Vagina (tissue), 2 donors: Measurements from ENCODE around the gene CAVIN1. TPM values are rescaled to one million over a fixed set of nuclear protein-coding genes. Genes with fewer than 3 reads are reported as not detected.

ENCODE experiments used
- DNase-seq, 2 donors: peaks; one replicate each; pipeline ENCODE4 v3.0.0-alpha.2; 2017; ENCODE audit errors: extremely low spot score in 2 of 2
- H3K27ac ChIP-seq: fragments of 200-600 bp; sonication (generic); one replicate; pipeline ENCODE4 v1.5.1; 2019
- H3K27me3 ChIP-seq: fragments of 200-600 bp; sonication (generic); one replicate; pipeline ENCODE4 v1.5.1; 2019
- H3K36me3 ChIP-seq, 2 donors: fragments of 200-600 bp; sonication (generic); one replicate each; pipeline ENCODE4 v1.5.1; 2017 to 2019
- H3K4me1 ChIP-seq: fragments of 200-600 bp; sonication (generic); one replicate; pipeline ENCODE4 v1.5.1; 2019
- H3K4me3 ChIP-seq, 2 donors: fragments of 200-600 bp; sonication (generic); 1 replicate in 1 of 2; 2 replicates in 1 of 2; pipeline ENCODE4 v1.5.1; 2016 to 2019
- H3K9me3 ChIP-seq: fragments of 200-600 bp; sonication (generic); one replicate; pipeline ENCODE4 v1.5.1; 2019
- CTCF ChIP-seq, 3 experiments: fragments of 450-650 bp in 2 of 3; fragments of 200-600 bp in 1 of 3; sonication (generic) in 1 of 3; IDR thresholded peaks; one replicate each; pipeline ENCODE4 v1.5.1; 2017 to 2019; ENCODE audit warnings: antibody characterized with exemption in 3 of 3, mild to moderate bottlenecking in 2 of 3, moderate library complexity in 2 of 3
- POLR2A ChIP-seq, 2 donors: fragments of 450-650 bp; IDR thresholded peaks; one replicate each; pipeline ENCODE4 v1.6.1; 2017; ENCODE audit warnings: antibody characterized with exemption in 2 of 2, mild to moderate bottlenecking in 2 of 2, moderate library complexity in 2 of 2
- POLR2AphosphoS5 ChIP-seq, 2 donors: sonication (generic); formaldehyde crosslinking; IDR thresholded peaks; one replicate each; pipeline ENCODE4 v1.9.0; 2017; ENCODE audit warnings: antibody characterized with exemption in 2 of 2, mild to moderate bottlenecking in 2 of 2, low read depth in 1 of 2; ENCODE audit not compliant: insufficient read depth in 1 of 2
- intact Hi-C: fragments of 100-400 bp; cut with DNase I; formaldehyde crosslinking; loops from one replicate; pipeline ENCODE4 v1.15.1; 2023
- total RNA-seq: library from RNA; depleted of rRNA; stranded (reverse); fragments of >200 nt; gene quantifications from one replicate; pipeline ENCODE4 v1.2.3, GENCODE V29; 2016

The CAVIN1 gene
- total RNA-seq, 1 donor from 2014 or later: 268 TPM

DNA sequence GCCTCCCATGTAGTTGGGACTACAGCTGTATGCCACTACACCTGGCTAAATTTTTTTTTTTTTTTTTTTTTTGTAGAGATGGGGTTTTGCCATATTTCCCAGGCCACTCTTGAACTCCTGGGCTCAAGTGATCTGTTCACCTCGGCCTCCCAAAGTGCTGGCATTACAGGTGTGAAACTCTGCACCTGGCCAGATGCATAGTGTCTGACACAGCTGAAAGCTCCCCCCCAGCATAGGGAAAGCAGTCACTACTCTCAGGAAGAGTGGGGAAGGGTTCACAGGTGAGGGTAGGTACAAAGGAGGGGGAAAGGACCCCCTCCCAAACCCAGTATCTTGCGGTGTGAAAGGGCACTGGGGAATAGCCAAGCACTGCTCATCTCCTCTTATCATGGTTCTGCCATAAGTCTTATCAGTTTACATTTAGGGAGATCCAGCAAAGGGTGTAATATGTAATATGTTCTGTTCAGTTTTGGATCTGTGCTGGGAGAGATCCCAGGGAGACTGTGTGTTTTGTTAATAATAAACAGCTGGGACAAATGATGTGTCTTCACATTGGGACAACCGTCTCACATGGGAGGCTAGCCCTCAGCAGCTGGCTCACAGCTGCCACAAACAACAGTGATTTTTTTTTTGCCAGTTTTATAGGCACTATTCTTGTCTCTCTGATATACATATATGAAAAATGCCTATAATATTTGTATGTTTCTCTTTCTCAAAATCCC, 6.8 kb upstream of the CAVIN1 start:
- H3K27ac ChIP-seq: no peak overlapping the region
- H3K4me3 ChIP-seq: no peak overlapping the region
- TF ChIP-seq POLR2AphosphoS5 (IDR thresholded peaks at IDR 0.05; ENCODE audit: insufficient read depth in 1 of 2, low read depth in 1 of 2) (no peak), POLR2A (IDR thresholded peaks at IDR 0.05) (no peak), CTCF (IDR thresholded peaks at IDR 0.05) (no peak)
- no peaks in the 10 kb centered on the region for H3K9me3 ChIP-seq
- intact Hi-C loops: no loop called here
- DNase-seq: no peak
- H3K27me3 ChIP-seq: no peaks in the 10 kb centered on the region
- no peaks in the 10 kb centered on the region for H3K36me3 ChIP-seq
- peaks cover 22% of the 10 kb centered on the region for H3K4me1 ChIP-seq

DNA sequence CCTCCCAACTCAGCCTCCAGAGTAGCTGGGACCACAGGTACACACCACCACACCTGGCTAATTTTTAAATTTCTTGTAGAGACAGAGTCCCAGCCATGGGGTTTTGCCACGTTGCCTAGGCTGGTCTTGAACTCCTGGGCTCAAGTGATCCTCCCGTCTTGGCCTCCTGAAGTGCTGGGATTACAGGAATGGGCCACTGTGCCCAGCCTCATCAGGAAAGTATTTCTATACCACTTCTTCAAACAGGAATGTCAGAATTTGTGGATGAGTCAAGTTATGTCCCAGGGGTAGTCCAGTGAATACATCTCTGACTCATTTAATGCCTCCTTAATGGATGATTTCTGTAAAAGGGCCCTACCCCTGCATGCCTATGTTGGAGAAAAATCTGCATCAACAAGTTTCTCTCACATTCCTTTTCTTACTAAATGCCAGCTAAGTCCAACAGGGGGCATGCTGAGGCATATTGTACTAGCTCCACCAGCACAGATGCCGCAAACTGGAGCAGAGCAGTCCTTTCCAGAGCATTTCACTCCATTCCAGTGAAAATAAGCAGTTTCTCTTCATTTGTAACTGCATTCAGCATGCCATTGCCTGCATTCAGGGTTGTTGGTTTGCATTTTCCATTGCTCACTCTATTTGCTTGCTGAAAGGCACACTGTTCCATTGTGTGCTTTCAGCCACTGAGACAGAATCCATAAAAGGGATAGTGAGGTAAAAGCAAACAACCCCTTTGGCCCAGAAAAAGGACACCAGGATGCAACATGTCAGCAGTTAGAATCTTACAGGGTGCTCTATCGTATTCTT, 5.3 kb upstream of the CAVIN1 start:
- H3K27me3 ChIP-seq: no peaks in the 10 kb centered on the region
- no peaks in the 10 kb centered on the region for H3K36me3 ChIP-seq
- H3K4me1 ChIP-seq: peaks cover 34% of the 10 kb centered on the region
- DNase-seq: no peak
- H3K27ac ChIP-seq: peak overlapping the region; percentile 66
- intact Hi-C loops: no loop called here
- no peak overlapping the region for H3K4me3 ChIP-seq
- H3K9me3 ChIP-seq: no peaks in the 10 kb centered on the region
- TF ChIP-seq POLR2AphosphoS5 (IDR thresholded peaks at IDR 0.05; ENCODE audit: insufficient read depth in 1 of 2, low read depth in 1 of 2) (peak in 1 of 2 donors; percentile 89), POLR2A (IDR thresholded peaks at IDR 0.05) (no peak), CTCF (IDR thresholded peaks at IDR 0.05) (peak in 2 of 3 experiments; percentile 30 to 64)

DNA sequence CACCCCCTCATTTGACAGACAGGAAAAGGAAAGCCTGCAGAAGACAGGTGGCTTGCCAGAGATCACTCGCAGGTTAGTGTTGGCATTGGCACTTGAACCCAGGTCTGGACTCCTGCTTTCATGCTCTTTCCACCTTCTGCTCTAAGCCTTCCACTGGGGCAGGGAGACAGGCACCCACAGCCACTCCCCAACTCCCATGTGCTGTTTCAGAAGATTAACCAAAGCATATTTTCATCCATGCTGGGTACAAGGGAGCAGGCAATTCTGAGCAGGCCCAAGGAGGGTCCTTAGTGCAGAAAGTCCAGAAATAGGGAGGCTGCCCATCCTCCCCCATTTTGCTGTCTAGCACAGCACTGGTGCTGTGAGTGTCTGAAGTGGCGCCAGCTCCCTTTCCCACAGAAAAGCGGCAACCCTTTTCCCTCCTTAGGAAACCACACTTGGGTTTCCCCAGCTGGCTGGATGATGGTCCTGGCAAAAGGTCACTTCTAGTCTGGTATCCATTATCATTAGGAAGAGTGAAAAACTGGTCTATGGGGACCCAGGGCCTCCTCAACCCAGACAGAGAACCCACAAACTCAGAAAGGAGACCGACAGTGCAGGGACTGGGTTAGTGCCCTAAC, 2.0 kb upstream of the CAVIN1 start:
- TF ChIP-seq POLR2AphosphoS5 (IDR thresholded peaks at IDR 0.05; ENCODE audit: insufficient read depth in 1 of 2, low read depth in 1 of 2) (no peak), CTCF (IDR thresholded peaks at IDR 0.05) (no peak), POLR2A (IDR thresholded peaks at IDR 0.05) (no peak)
- Histone ChIP-seq H3K4me3 (no peak overlapping the region), H3K27ac (peak overlapping the region; percentile 37), H3K4me1 (peaks cover 50% of the 10 kb centered on the region), H3K9me3 (no peaks in the 10 kb centered on the region), H3K36me3 (no peaks in the 10 kb centered on the region), H3K27me3 (no peaks in the 10 kb centered on the region)
- no peak for DNase-seq
- intact Hi-C loops: loop anchor here (5.0 kb wide), 1 partner anchor 97 kb away; no protein-coding TSS in a partner anchor

GRCh38 chr17:42423766-42424165, 710 bp upstream of the CAVIN1 start:
- intact Hi-C loops: loop anchor here (2.0 to 5.0 kb wide), 2 partner anchors 35 to 99 kb away; partner anchors contain the start of gene ATP6V0A1
- peaks cover 58% of the 10 kb centered on the region for H3K4me1 ChIP-seq
- no peaks in the 10 kb centered on the region for H3K36me3 ChIP-seq
- H3K9me3 ChIP-seq: no peaks in the 10 kb centered on the region
- no peak for DNase-seq
- TF ChIP-seq CTCF (IDR thresholded peaks at IDR 0.05) (no peak), POLR2AphosphoS5 (IDR thresholded peaks at IDR 0.05; ENCODE audit: insufficient read depth in 1 of 2, low read depth in 1 of 2) (no peak), POLR2A (IDR thresholded peaks at IDR 0.05) (no peak)
- H3K4me3 ChIP-seq: peak overlapping the region; percentile 93
- no peaks in the 10 kb centered on the region for H3K27me3 ChIP-seq
- peak overlapping the region; percentile 96 for H3K27ac ChIP-seq
